HepG2 (cell line): ENCODE measurements around the gene ARHGAP33. TPM values are rescaled to one million over a fixed set of nuclear protein-coding genes. Genes with fewer than 3 reads are reported as not detected.
A peak's percentile ranks its signal among the peaks of the same experiment; 100 is the strongest.

Experiments
- ASH2L ChIP-seq: fragments of 300-600, 200-600 bp; sonication (generic); IDR thresholded peaks from 2 replicates; pipeline ENCODE4 v1.7.0; 2017; ENCODE audit warnings: low read depth, mild to moderate bottlenecking, moderate library complexity, mixed read lengths, low read length; ENCODE audit not compliant: insufficient read length
- KDM5A ChIP-seq: fragments of 200-600 bp; sonication (generic); IDR thresholded peaks from 2 replicates; pipeline ENCODE4 v1.7.0; 2018; ENCODE audit warnings: antibody characterized with exemption, mild to moderate bottlenecking, low read length, borderline replicate concordance
- SIN3A ChIP-seq: IDR thresholded peaks from 2 replicates; pipeline ENCODE4 v1.6.1; 2011; ENCODE audit warnings: low read depth, mild to moderate bottlenecking, control low read depth, low read length, borderline replicate concordance
- SMARCE1 ChIP-seq: fragments of 450-650 bp; IDR thresholded peaks from 2 replicates; pipeline ENCODE4 v1.6.1; 2017; ENCODE audit warnings: borderline replicate concordance
- SNAI1 ChIP-seq: sonication (generic); formaldehyde crosslinking; IDR thresholded peaks from 2 replicates; pipeline ENCODE4 v1.5.0; 2020; ENCODE audit warnings: mild to moderate bottlenecking, missing genetic modification reagents, borderline replicate concordance
- SP140L ChIP-seq: sonication (generic); formaldehyde crosslinking; IDR thresholded peaks from 2 replicates; pipeline ENCODE4 v1.4.0; 2020; ENCODE audit warnings: missing genetic modification reagents, borderline replicate concordance
- ZBTB8A ChIP-seq: sonication (generic); formaldehyde crosslinking; IDR thresholded peaks from 2 replicates; pipeline ENCODE4 v1.4.0; 2020; ENCODE audit warnings: mild to moderate bottlenecking, low read depth, missing genetic modification reagents, borderline replicate concordance
- ZNF136 ChIP-seq: sonication (generic); formaldehyde crosslinking; IDR thresholded peaks from 2 replicates; pipeline ENCODE4 v1.8.1; 2022; ENCODE audit warnings: low read depth, mild to moderate bottlenecking, moderate library complexity, missing genetic modification reagents
- ZNF138 ChIP-seq: sonication (generic); formaldehyde crosslinking; IDR thresholded peaks from 2 replicates; pipeline ENCODE4 v1.5.0; 2020; ENCODE audit warnings: mild to moderate bottlenecking, low read depth, missing genetic modification reagents
- ZNF33B ChIP-seq: sonication (generic); formaldehyde crosslinking; IDR thresholded peaks from 2 replicates; pipeline ENCODE4 v1.5.1; 2020; ENCODE audit warnings: mild to moderate bottlenecking, missing genetic modification reagents
- ZNF790 ChIP-seq: sonication (generic); formaldehyde crosslinking; IDR thresholded peaks from 2 replicates; pipeline ENCODE4 v1.8.0; 2022; ENCODE audit warnings: missing genetic modification reagents, mild to moderate bottlenecking, borderline replicate concordance
- polyA plus RNA-seq, 8 experiments: library from polyadenylated mRNA; depleted of rRNA in 3 of 8; stranded (reverse) in 7 of 8; unstranded in 1 of 8; fragments of >200 nt; fragmentation: Illumina TruSeq in 4 of 8; extraction: Trizol in 4 of 8; gene quantifications; 2 replicates each; pipeline versions ENCODE4 v1.2.1 to v1.2.3, GENCODE V29; 2011 to 2016; ENCODE audit warnings: low read depth in 4 of 8, missing spikeins in 1 of 8, mixed read lengths in 1 of 8; ENCODE audit not compliant: insufficient read depth in 1 of 8
- total RNA-seq, 5 experiments: library from RNA; depleted of rRNA; stranded (reverse); fragments of >200 nt; fragmentation: Illumina TruSeq; extraction: Trizol; gene quantifications; 2 replicates each; pipeline ENCODE4 v1.2.3, GENCODE V29; 2016; ENCODE audit warnings: low read depth in 1 of 5
- TF ChIP-seq, protein P1 (sequence below), 2 experiments: fragments of 450-650 bp in 1 of 2; sonication (generic) in 1 of 2; formaldehyde crosslinking in 1 of 2; IDR thresholded peaks; 2 replicates each; pipeline versions ENCODE4 v1.6.1 to v1.8.0; 2016 to 2022; ENCODE audit warnings: antibody characterized with exemption in 1 of 2, mild to moderate bottlenecking in 1 of 2, missing genetic modification reagents in 1 of 2
- TF ChIP-seq, protein P2 (sequence below): sonication (generic); formaldehyde crosslinking; IDR thresholded peaks from 2 replicates; pipeline ENCODE4 v1.4.0; 2020; ENCODE audit warnings: missing genetic modification reagents
- TF ChIP-seq, protein P3 (sequence below): sonication (generic); formaldehyde crosslinking; IDR thresholded peaks from 2 replicates; pipeline ENCODE4 v1.5.0; 2020; ENCODE audit warnings: mild to moderate bottlenecking, missing genetic modification reagents

The ARHGAP33 gene
- total and polyA plus RNA-seq, 2 of the 13 experiments (the other 11 are each of a cell fraction or from before 2014, with no cell fraction given): 1.3 to 2.7 TPM

DNA sequence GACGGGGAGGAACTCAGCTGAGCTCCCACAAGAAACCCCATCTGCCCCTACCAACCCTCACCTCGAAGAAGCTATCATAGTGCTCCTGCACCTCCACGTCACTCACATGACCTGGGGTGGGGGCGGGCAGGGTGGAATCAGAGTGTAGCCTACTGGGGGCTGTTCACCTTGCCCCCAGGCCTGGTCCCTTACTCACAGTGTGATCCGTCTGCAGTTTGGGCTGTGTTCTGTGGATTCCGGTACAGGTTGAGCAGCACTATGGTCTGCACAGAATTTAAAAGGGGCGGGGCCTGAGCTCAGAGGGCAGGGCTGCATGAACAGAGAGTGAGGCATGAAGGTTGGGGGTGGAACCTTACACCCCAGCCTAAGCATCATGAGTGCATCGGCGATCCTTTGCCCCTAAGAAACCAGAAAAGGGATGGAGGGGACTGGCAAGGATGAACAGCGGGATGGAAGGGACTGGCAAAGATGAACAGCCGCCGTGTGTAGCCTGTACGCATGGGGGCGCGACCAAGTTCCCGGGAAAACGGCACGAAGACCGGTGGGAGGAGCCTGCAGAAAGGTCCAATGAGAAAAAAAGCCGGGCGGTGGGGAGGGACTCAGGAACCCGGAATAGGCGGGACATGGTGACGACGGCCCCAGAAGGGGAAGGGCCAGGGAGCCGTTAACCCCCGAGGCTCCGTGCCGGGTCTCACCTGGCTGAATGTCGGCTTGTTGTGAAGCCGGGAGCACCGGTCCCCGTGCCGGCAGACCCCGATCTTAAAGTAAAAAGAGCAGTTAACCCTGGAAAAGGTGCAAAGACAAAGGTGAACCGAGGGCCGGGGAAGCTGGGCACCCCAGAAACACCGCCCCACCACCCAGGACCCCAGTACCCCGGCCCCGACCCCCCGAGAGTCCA lies 30.7 kb upstream of the ARHGAP33 start (continued):
- TF ChIP-seq, protein P1, sequence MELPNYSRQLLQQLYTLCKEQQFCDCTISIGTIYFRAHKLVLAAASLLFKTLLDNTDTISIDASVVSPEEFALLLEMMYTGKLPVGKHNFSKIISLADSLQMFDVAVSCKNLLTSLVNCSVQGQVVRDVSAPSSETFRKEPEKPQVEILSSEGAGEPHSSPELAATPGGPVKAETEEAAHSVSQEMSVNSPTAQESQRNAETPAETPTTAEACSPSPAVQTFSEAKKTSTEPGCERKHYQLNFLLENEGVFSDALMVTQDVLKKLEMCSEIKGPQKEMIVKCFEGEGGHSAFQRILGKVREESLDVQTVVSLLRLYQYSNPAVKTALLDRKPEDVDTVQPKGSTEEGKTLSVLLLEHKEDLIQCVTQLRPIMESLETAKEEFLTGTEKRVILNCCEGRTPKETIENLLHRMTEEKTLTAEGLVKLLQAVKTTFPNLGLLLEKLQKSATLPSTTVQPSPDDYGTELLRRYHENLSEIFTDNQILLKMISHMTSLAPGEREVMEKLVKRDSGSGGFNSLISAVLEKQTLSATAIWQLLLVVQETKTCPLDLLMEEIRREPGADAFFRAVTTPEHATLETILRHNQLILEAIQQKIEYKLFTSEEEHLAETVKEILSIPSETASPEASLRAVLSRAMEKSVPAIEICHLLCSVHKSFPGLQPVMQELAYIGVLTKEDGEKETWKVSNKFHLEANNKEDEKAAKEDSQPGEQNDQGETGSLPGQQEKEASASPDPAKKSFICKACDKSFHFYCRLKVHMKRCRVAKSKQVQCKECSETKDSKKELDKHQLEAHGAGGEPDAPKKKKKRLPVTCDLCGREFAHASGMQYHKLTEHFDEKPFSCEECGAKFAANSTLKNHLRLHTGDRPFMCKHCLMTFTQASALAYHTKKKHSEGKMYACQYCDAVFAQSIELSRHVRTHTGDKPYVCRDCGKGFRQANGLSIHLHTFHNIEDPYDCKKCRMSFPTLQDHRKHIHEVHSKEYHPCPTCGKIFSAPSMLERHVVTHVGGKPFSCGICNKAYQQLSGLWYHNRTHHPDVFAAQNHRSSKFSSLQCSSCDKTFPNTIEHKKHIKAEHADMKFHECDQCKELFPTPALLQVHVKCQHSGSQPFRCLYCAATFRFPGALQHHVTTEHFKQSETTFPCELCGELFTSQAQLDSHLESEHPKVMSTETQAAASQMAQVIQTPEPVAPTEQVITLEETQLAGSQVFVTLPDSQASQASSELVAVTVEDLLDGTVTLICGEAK (IDR thresholded peaks at IDR 0.05): no peak
- TF ChIP-seq, protein P1 (CRISPR knock-in tag; IDR thresholded peaks at IDR 0.05): peak; percentile 48; the same call in 1 of the 2 replicates
- TF ChIP-seq ASH2L: peak; percentile 97
- TF ChIP-seq SNAI1 (CRISPR knock-in tag): no peak
- TF ChIP-seq, protein P2, sequence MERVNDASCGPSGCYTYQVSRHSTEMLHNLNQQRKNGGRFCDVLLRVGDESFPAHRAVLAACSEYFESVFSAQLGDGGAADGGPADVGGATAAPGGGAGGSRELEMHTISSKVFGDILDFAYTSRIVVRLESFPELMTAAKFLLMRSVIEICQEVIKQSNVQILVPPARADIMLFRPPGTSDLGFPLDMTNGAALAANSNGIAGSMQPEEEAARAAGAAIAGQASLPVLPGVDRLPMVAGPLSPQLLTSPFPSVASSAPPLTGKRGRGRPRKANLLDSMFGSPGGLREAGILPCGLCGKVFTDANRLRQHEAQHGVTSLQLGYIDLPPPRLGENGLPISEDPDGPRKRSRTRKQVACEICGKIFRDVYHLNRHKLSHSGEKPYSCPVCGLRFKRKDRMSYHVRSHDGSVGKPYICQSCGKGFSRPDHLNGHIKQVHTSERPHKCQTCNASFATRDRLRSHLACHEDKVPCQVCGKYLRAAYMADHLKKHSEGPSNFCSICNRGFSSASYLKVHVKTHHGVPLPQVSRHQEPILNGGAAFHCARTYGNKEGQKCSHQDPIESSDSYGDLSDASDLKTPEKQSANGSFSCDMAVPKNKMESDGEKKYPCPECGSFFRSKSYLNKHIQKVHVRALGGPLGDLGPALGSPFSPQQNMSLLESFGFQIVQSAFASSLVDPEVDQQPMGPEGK (CRISPR knock-in tag): 0 out of 2 replicates have a peak, but pooled peaks have one; percentile 15
- no peak for TF ChIP-seq SMARCE1
- TF ChIP-seq, protein P3, sequence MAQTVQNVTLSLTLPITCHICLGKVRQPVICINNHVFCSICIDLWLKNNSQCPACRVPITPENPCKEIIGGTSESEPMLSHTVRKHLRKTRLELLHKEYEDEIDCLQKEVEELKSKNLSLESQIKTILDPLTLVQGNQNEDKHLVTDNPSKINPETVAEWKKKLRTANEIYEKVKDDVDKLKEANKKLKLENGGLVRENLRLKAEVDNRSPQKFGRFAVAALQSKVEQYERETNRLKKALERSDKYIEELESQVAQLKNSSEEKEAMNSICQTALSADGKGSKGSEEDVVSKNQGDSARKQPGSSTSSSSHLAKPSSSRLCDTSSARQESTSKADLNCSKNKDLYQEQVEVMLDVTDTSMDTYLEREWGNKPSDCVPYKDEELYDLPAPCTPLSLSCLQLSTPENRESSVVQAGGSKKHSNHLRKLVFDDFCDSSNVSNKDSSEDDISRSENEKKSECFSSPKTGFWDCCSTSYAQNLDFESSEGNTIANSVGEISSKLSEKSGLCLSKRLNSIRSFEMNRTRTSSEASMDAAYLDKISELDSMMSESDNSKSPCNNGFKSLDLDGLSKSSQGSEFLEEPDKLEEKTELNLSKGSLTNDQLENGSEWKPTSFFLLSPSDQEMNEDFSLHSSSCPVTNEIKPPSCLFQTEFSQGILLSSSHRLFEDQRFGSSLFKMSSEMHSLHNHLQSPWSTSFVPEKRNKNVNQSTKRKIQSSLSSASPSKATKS (CRISPR knock-in tag): no peak
- TF ChIP-seq ZNF790 (CRISPR knock-in tag): no peak
- TF ChIP-seq ZBTB8A (CRISPR knock-in tag): no peak
- TF ChIP-seq SIN3A: peak; percentile 72; the same call in 1 of the 2 replicates
- no peak for TF ChIP-seq ZNF33B (CRISPR knock-in tag)
- no peak for TF ChIP-seq ZNF136
- TF ChIP-seq SP140L: no peak
- peak; percentile 87 for TF ChIP-seq KDM5A
- no peak for TF ChIP-seq ZNF138 (CRISPR knock-in tag)
